GM12864 (cell line): ENCODE data around the gene PFKFB3.
"Not testable (repeated sequence)": the region's sequence is repeated elsewhere in the genome, so short reads cannot be mapped to it uniquely, and the experiment has no call there.

ENCODE experiments used
- DNase-seq: peaks from one replicate; pipeline ENCODE4 v3.0.0-alpha.2; 2011; ENCODE audit warnings: low read depth
- H3K4me3 ChIP-seq: 2 replicates; pipeline ENCODE4 v1.5.1; 2011; ENCODE audit warnings: mild to moderate bottlenecking, low read depth, low read length, control low read depth
- TF ChIP-seq, protein P1 (sequence below): IDR thresholded peaks from 2 replicates; pipeline ENCODE4 v1.5.1; 2011; ENCODE audit warnings: low read depth, mild to moderate bottlenecking, moderate library complexity, low read length, control low read depth, inconsistent platforms; ENCODE audit errors: missing control alignments

Gene PFKFB3

DNA sequence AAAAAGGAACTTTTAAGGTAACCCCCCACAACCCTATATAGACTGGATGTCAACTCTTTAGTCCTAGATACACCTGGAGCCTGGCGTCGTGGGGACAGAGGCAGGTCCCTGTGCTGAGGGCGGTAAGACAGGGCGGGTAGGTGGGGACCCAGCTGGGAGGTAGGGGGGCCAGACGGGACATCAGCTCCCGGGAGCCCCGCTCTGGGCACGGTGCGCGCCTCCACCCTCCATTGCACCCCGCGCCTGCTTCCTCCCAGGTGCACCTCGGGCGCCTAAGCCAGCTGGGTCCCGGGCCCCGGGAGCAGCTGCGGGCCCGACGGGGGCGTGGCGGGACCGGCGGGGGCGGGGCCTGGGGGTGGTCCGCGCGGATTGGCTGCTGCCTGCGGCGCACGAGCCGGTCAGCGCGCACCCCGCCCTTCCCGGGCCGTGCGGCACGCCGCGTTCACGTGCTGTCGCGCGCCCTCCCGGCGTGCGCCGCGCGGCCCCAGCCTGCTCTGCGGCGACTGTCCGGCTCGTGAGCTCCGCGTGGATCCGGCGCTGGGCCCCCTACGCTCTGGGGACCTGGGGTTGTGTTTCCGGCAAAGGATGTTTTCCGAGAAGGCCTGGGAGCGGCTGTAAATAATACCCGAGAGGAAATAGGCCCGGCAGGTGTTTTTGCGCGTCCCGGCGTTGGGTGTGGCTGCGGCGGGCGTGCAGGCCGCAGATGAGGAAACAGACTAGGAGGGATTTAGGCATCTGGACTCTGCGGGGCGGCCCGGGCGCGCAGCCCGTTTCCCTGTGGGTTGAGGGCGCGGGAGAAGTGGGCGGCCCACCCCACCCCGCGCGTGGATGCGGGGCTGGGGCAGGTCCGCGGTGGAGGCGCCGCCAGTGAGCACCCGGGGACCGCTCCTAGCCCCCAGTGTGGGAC, 39.1 kb upstream of the PFKFB3 start:
- DNase-seq: peak; percentile 73
- TF ChIP-seq, protein P1, sequence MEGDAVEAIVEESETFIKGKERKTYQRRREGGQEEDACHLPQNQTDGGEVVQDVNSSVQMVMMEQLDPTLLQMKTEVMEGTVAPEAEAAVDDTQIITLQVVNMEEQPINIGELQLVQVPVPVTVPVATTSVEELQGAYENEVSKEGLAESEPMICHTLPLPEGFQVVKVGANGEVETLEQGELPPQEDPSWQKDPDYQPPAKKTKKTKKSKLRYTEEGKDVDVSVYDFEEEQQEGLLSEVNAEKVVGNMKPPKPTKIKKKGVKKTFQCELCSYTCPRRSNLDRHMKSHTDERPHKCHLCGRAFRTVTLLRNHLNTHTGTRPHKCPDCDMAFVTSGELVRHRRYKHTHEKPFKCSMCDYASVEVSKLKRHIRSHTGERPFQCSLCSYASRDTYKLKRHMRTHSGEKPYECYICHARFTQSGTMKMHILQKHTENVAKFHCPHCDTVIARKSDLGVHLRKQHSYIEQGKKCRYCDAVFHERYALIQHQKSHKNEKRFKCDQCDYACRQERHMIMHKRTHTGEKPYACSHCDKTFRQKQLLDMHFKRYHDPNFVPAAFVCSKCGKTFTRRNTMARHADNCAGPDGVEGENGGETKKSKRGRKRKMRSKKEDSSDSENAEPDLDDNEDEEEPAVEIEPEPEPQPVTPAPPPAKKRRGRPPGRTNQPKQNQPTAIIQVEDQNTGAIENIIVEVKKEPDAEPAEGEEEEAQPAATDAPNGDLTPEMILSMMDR: no peak
- peak overlapping the region; percentile 80 for H3K4me3 ChIP-seq

DNA sequence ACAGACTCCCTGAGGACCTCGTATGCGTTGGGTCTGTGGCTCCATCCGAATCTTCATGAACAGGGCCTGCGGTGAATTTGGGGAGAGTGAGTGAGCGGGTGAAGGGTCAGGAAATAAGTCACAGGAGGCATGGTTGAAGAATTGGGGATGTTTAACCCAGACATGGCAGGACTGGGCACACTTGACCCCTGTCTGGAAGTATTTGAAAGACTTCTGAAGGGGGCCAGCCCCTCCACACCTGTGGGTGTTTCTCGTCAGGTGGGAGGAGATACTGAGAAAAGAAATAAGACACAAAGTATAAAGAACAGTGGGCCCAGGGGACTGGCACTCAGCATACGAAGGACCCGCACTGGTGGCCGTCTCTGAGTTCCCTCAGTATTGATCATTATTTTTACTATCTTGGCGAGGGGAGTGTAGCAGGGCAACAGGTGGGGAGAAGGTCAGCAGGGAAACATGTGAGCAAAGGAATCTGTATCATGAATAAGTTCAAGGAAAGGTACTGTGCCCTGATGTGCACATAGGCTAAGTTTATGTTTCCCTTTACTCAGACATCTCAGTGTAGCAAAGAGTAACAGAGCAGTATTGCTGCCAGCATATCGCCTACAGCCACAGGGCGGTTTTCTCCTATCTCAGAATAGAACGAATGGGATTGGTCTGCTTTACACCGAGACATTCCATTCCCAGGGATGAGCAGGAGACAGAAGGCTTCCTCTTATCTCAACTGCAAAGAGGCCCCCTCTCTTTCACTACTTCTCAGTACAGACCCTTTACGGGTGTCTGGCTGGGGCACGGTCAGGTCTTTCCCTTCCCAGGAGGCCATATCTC, 38.2 kb upstream of the PFKFB3 start:
- TF ChIP-seq, protein P1: no peak
- H3K4me3 ChIP-seq: peak overlapping the region; percentile 80
- no peak for DNase-seq

DNA sequence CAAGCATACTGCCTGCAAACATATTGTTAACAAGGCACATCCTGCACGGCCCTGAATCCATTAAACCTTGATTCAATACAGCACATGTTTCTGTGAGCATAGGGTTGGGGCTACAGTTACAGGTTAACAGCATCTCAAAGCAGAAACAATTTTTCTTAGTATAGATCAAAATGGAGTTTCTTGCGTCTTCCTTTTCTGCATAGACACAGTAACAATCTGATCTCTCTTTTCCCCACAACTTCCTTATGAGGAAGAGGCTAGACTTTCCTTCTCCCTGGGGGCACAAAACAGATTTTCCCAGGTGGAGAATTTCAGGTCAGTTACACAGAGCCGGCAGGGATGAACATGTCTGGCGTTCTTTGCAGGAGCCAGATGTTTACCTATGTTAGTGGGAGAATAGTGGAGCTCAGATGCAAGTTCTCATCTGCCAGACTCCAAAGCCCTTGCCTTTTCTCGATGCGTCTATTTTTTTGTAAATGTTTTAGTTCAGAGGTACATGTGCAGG, 37.5 kb upstream of the PFKFB3 start:
- no peak overlapping the region; the same call in 1 of the 2 replicates for H3K4me3 ChIP-seq
- DNase-seq: no peak
- TF ChIP-seq, protein P1: no peak

DNA sequence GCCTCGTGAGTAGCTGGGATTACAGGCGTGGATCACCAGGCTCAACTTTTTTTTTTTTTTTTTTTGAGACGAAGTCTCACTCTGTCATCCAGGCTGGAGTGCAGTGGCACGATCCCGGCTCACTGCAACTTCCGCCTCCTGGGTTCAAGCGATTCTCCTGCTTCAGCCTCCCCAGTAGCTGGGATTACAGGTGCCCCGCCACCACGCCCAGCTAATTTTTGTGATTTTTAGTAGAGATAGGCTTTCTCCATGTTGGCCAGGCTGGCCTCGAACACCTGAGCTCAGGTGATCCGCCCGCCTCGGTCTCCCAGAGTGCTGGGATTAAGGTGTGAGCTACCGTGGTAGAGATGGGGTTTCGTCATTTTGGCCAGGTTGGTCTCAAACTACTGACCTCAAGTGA, 36.8 kb upstream of the PFKFB3 start:
- not testable (repeated sequence) for DNase-seq

DNA sequence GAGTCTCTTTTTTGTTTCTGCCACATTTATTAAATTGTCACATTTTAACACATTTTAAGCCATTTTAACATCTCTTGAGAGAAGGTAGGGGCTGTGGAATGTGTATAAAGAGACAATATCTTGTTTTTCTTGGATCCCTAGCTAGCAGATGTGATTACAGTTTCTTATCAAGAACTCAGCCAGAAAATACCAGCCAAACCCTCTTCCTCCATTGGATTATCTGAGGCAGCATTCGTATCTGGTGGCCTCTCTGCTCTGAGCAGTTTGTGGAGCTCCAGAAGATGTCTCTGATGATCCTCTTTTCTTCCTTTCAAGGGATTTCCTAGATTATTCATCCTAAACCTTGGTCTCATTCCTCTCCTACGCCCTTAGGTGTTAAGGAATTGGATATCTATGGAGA, 35.3 kb upstream of the PFKFB3 start:
- DNase-seq: no peak

More for the DNA sequence above, 36.8 kb upstream of the PFKFB3 start:
- not testable (repeated sequence) for H3K4me3 ChIP-seq

DNA sequence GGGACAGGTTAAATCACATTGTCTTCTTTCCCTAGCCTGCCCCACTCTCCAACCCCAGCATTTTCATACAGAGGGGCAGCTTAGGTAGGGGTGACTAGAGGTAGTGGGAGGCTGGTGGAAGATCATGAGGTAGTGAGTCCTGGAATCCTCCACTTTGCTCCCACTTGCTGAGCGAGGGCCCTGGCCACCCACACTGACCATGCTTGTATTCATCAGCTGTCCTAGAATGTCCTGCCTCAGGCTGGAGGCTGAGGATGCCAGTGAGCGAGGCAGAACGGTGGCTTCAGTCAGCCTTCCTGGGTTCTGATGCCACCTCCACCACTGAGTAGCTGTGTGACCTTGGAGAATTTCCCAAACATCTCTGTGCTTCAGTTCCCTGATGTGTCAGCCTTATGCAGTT, 34.6 kb upstream of the PFKFB3 start:
- TF ChIP-seq, protein P1: no peak
- no peak for DNase-seq
- H3K4me3 ChIP-seq: no peak overlapping the region

More for the DNA sequence above, 35.3 kb upstream of the PFKFB3 start:
- TF ChIP-seq, protein P1: no peak
- H3K4me3 ChIP-seq: no peak overlapping the region

DNA sequence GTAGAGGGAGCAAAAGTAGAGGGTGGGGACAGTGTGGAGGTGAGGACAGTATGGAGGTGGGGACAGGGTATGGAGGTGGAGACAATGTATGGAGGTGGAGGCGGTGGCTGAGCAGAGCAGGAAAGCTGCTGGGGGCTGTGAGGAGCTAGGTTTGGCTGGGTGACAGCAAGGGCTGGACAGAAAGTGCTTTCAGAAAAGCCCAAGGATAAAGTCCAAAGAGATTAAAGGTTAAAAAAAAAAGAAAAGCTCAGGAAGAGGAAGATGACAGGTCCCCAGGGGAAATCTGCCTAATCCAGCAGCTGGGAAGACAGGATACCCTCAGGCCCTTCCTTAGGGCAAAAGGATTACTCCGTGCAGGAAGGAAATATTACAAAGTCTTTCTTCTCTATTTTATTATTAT, 32.1 kb upstream of the PFKFB3 start:
- no peak overlapping the region for H3K4me3 ChIP-seq
- TF ChIP-seq, protein P1: no peak
- DNase-seq: no peak
